CD4-positive, alpha-beta T cell treated with Interleukin-17A for 1 hour (primary cell): ENCODE measurements around the gene MMAA.
"Not testable (repeated sequence)": the region's sequence is repeated elsewhere in the genome, so short reads cannot be mapped to it uniquely, and the experiment has no call there.

Experiments used
- DNase-seq: peaks from one replicate; pipeline ENCODE4 v3.0.0-alpha.2; 2020

MMAA gene

DNA sequence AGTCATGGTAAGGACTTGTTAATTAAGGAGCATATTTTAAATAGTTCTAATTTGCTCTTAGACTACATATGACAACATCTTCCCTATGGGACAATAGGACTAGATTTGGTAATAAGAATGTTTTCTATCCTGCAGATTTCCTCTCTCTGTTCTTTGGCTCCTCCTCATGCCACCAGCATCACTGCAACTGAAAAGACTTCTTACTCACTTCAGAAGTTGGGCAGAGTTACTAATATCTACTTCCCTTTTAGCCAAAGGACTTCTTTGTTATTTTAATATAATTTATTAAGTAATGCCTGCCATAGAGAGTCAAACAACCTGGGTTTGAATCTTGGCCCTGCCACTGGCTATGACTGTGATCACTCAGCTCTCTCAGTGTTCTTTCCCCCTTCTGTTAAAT, 16.4 kb downstream of the MMAA start:
- no peak for DNase-seq

DNA sequence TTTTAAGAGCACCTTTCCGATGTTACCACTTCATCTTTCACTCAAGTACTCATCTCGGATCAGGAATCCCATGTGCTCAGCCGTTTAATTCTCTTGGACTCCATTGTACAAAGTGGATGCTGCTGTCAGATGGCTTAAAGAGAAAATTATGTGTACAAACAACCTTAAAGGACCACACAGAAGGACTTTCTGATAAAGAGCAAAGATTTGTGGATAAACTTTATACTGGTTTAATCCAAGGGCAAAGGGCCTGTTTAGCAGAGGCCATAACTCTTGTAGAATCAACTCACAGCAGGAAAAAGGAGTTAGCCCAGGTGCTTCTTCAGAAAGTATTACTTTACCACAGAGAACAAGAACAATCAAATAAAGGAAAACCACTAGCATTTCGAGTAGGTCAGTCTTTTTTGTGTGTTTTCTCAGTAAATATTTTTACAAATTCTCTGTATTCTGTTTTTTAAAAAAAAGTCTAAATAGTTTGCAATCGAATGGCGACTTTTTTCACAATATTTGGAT, 20.1 kb downstream of the MMAA start:
- no peak for DNase-seq

DNA sequence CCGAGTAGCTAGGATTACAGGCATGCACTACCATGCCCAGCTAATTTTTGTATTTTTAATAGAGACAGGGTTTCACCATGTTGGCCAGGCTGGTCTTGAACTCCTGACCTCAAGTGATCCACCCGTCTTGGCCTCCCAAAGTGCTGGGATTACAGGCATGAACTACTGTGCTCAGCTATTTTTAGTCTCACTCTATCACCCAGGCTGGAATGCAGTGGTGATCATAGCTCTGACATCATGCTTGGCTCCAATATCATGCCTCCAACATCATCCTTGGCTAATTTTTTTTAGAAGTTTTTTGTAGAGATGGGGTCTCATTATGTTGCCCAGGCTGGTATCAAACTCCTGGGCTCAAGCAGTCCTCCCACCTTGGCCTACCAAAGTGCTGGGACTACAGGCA, 21.1 kb downstream of the MMAA start:
- DNase-seq, result not testable (repeated sequence)

DNA sequence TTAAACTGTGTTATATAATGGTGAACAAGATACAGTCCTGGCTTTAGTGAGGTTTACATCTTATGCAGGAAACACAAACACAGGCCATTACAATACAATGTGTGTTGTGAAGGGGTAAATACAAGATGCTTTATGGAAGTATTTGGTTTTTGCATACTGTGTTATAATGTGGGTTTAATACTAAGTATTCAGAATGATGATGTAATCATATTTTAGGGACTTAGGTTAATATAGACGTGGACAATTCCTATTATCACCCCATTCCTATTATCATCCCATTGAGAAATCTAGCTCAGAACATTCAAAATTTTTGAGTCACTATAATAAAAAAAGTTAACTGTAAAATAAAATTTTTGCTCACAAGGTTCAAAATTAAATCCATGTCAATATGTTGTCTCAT, 24.1 kb downstream of the MMAA start:
- no peak for DNase-seq

- DNase-seq, result no peak
Observed at GRCh38 chr4:145644699-145645098, 25.5 kb downstream of the MMAA start.

- no peak for DNase-seq
Observed at GRCh38 chr4:145656156-145656555, 37.0 kb downstream of the MMAA start.

GRCh38 chr4:145660064-145660463, 40.9 kb downstream of the MMAA start:
- no peak for DNase-seq

GRCh38 chr4:145663194-145663593, 44.0 kb downstream of the MMAA start:
- no peak for DNase-seq

DNA sequence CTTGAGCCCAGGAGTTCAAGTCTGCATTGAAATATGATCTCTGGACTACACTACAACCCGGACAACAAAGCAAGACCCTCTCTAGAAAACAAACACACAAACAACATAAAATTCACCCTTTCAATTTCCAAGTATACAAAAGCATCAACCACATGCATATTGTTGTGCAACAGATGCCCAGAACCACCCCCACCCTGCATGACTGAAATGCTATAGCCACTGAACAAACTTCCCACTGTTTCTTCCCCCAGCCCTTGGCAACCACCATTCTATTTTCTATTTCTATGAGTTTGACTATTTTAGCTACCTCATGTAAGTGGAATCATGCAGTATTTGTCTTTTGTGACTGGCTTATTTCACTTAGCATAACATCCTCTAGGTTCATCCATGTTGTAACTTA, 46.6 kb downstream of the MMAA start:
- DNase-seq, result no peak

DNA sequence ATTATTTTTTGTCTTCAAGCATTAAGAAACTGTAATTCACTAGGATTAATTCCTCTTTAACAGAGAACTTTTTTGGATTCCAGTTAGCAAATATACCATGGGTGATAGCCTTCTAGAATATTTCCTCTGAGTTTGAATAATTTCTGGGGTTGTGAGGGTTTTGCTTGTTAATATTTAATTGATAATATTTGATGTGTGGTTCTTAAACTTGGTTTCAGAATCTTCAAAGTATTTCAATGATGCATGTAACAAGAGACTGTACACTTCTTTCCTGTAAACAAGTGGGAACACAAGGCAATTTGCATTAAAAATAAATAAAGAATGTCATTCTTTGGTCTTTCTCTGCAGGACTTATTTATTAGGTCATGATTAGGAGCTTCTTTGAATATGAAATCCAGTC, 51.2 kb downstream of the MMAA start:
- DNase-seq, result no peak

GRCh38 chr4:145679520-145679919, 60.3 kb downstream of the MMAA start:
- no peak for DNase-seq

DNA sequence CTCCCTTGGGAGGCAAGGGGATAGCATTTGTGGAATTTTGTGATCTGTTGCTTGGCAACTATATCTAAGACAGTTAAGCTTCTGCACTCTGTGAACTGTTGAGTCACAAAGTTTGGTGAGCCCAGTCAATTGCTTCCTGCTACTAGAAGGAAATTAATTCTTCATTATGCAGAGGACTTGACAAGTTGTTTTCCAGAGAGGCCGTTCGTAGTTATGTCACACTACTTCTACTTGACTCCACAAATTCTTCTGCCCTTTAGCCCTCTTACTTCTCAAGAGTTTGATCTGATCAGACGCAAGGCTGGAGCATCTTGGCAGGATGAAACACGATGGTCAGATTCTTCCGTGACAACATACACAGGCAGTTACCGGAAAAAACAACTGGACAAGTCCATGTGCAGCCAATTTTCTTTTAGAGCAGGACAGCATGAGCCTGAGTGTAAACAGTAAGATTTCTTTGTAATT, 60.8 kb downstream of the MMAA start, which contains the start of gene C4orf51:
Gene C4orf51 (plus strand): TSS at position 156 of the 465 bp plus-strand sequence. CDS start 58 bp downstream, at position 214.
- DNase-seq, result no peak

- DNase-seq, result no peak
Observed at GRCh38 chr4:145680902-145681301, 61.7 kb downstream of the MMAA start.

DNA sequence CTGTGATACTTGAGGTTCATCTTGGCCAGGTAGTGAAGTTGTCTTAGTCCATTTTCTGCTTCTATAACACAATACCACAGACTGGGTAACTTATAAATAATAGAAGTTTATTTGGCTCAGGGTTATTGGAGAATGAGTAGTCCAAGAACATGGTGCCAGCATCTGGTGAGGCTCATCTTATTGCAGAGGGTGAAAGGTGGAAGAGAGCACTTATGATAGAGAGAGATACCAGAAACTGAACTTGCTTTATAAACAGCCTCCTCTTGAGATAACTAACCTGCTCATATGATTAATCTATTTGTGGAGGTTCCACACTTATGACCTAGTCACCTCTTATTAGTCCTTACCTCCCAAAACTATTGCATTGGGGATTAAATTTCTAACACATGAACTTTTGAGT, 62.3 kb downstream of the MMAA start:
- no peak for DNase-seq

DNA sequence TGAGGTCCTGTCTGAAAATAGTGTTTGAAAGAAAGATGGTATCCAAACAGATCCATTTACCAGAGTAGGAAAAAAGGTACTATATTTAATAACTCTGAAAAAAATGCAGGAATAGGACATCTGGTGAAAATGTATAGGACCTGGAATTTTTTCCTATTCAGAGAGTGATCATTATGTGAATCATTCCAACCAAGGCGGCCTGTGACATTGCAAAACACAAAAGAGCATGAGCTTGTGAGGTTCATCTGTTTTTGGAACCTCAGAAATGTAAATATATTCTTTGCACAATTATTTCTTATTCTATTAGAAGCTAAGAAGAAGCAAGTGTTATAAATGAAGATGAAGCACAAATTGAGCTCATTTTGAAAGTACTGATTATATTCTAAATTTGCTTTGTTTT, 62.8 kb downstream of the MMAA start:
- DNase-seq, result no peak

- DNase-seq, result no peak
Observed at GRCh38 chr4:145686991-145687390, 67.8 kb downstream of the MMAA start.

- DNase-seq, result no peak
Observed at GRCh38 chr4:145690610-145691009, 71.4 kb downstream of the MMAA start.

DNA sequence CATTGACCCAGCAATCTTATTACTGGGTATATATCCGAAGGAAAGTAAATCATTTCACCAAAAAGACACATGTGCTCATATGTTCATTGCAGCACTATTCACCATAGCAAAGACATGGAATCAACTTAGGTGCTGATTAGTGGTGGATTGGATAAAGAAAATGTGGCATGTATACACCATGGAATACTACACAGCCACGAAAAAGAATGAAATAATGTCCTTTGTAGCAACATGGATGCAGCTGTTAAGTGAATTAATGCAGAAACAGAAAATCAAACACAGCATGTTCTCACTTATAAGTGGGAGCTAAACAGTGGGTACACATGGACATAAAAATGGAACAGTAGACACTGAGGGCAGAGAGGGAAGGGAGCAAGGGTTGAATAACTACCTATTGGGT, 72.2 kb downstream of the MMAA start:
- not testable (repeated sequence) for DNase-seq

DNA sequence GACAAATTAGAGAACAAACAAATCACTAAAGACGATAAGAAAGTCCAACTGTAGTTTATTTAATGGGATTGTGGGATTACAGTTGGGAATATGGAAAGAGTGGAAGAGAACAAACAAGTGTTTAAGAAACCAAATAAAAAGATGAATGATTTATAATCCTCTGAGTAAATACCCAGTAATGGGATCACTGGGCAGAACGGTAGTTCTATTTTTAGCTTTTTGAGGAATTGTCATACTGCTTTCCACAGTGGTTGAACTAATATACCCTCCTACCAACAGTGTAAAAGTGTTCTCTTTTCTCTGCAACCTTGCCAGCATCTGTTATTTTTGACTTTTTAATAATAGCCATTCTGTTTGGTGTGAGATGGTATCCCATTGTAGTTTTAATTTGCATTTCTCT, 75.7 kb downstream of the MMAA start:
- DNase-seq, result no peak

DNA sequence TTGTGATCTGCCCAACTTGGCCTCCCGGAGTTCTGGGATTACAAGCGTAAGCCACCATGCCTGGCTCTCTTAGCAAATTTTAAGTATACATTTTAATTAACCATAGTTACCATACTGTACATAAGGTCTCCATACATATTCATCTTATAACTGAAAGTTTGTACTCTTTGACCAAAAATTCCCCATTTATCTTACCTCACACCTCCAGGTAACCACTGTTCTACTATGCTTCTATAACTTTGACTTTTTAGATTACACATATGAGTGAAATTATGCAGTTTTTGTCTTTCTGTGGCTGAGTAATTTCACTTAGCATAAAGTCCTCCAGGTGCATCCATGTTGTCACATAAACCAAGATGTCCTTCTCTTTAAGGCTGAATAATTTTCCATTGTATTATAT, 78.1 kb downstream of the MMAA start:
- no peak for DNase-seq

DNA sequence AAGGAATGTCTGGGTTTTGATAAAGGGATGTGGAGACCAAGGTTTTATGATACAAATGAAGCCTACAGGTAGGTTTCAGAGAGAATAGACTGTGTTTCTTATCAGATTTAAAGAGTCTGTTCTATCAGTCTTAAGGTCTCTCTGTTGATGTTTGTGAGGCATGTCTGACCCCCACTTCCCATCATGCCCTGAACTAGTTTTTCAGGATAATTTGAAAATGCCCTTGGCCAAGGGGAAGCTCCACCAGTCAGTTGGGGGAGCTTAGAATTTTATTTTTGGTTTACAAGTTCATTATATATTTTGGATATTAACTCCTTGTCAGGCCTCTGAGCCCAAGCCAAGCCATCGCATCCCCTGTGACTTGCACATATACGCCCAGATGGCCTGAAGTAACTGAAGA, 79.3 kb downstream of the MMAA start:
- no peak for DNase-seq

GRCh38 chr4:145703850-145704497, 84.8 kb downstream of the MMAA start:
- no peak for DNase-seq

GRCh38 chr4:145709336-145709735, 90.2 kb downstream of the MMAA start:
- no peak for DNase-seq
